ENCODE measurements around the gene GNPAT. TPM values are rescaled to one million over a fixed set of nuclear protein-coding genes. Genes with fewer than 3 reads are reported as not detected.

The GNPAT gene
- total RNA-seq, 1 experiment from 2014 or later = 60.9 TPM

DNA sequence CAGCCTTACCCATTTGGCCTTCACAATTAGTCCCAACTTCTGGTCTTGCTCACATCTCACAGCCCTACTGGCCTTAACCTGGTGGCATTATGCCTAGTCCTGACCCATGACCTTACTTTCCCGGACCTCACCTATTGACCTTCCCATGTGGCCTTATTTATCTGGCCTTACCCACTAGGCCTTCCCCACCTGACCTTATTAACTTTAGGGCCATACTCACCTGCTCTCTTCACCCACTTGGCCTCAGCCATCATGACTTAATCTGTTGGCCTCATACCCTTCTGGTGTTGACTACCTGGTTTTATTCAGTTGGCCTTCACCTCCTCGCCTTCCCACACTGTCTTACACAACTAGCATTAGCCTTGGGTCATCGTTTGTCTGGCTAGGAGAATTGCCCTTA lies 61.0 kb downstream of the GNPAT start:
- H3K9me3 Mint-ChIP-seq (ENCODE audit: unreplicated experiment) = no peaks in the 10 kb centered on the region
- intact Hi-C loops (cut with micrococcal nuclease) = no loop called here
- POLR2A ChIA-PET = interaction anchor here (0.8 kb wide), 1 partner anchor 62 kb away, joined by 3 read pairs; no protein-coding TSS in a partner anchor
- CTCF ChIA-PET = interaction anchor here (0.6 to 0.7 kb wide), 2 partner anchors 92 to 388 kb away, joined by 3 read pairs; no protein-coding TSS in a partner anchor
- H3K27ac Mint-ChIP-seq (ENCODE audit: low read depth, unreplicated experiment) = no peak overlapping the region
- TF ChIP-seq CTCF (IDR thresholded peaks at IDR 0.05; ENCODE audit: unreplicated experiment) = no peak
- no peaks in the 10 kb centered on the region for H3K36me3 Mint-ChIP-seq (ENCODE audit: insufficient read depth, unreplicated experiment)
- H3K27me3 Mint-ChIP-seq (ENCODE audit: insufficient read depth, unreplicated experiment) = no peaks in the 10 kb centered on the region
- DNase-seq (ENCODE audit: unreplicated experiment) = no peak
- no peaks in the 10 kb centered on the region for H3K4me1 Mint-ChIP-seq (ENCODE audit: insufficient read depth, unreplicated experiment)
- H3K4me3 Mint-ChIP-seq (ENCODE audit: unreplicated experiment) = no peak overlapping the region
- no TSS peak for BruUV-seq (replicated peaks)

GRCh38 chr1:231310391-231310934 lies 69.5 kb downstream of the GNPAT start:
- H3K9me3 Mint-ChIP-seq (ENCODE audit: unreplicated experiment) = peaks cover 6% of the 10 kb centered on the region
- no peaks in the 10 kb centered on the region for H3K4me1 Mint-ChIP-seq (ENCODE audit: insufficient read depth, unreplicated experiment)
- H3K27me3 Mint-ChIP-seq (ENCODE audit: insufficient read depth, unreplicated experiment) = no peaks in the 10 kb centered on the region
- H3K4me3 Mint-ChIP-seq (ENCODE audit: unreplicated experiment) = no peak overlapping the region
- no TSS peak for BruUV-seq (replicated peaks)
- POLR2A ChIA-PET = interaction anchor here (0.8 to 1.2 kb wide), 2 partner anchors 15 to 28 kb away, joined by 3 read pairs; partner anchors contain the start of genes EXOC8 and SPRTN
- DNase-seq (ENCODE audit: unreplicated experiment) = no peak
- intact Hi-C loops (cut with micrococcal nuclease) = no loop called here
- CTCF ChIA-PET = interaction anchor here (0.7 kb wide), 1 partner anchor 241 kb away, joined by 3 read pairs; no protein-coding TSS in a partner anchor
- TF ChIP-seq CTCF (IDR thresholded peaks at IDR 0.05; ENCODE audit: unreplicated experiment) = no peak
- no peak overlapping the region for H3K27ac Mint-ChIP-seq (ENCODE audit: low read depth, unreplicated experiment)
- no peaks in the 10 kb centered on the region for H3K36me3 Mint-ChIP-seq (ENCODE audit: insufficient read depth, unreplicated experiment)

DNA sequence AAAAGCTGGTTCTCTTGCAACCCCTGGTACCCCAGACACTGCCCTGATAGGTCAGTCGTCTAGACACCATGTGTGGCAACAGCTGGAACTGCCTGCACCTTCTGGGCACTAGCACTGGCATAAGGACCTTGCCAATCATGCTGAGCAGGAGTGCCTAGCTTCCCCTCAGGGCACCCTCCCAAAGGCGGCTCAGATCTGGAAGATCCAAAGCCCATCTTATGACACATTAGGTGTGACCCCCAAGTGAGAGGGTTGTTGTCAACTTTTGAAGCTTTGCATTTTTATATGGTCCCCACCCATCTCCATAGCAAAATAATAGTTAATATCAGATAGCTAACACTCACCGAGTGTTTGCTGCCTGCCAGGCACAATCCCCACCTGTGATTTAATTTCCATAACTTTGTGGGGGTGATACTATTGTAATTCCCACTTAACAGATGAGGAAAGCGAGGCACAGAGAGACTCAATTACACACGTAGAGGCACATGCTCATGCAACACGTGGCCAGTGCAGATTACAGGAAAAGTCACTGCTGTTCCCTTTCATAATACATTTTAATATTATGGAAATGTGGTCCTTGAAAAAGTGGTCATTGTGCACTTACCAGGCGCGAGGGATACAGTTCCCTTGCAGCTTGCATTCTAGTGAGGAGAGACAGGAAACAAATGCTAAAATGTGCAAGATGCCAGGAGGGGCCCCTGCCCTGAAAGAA lies 70.9 kb downstream of the GNPAT start:
- DNase-seq (ENCODE audit: unreplicated experiment) = no peak
- H3K27me3 Mint-ChIP-seq (ENCODE audit: insufficient read depth, unreplicated experiment) = no peaks in the 10 kb centered on the region
- H3K27ac Mint-ChIP-seq (ENCODE audit: low read depth, unreplicated experiment) = no peak overlapping the region
- peaks cover 6% of the 10 kb centered on the region for H3K9me3 Mint-ChIP-seq (ENCODE audit: unreplicated experiment)
- H3K36me3 Mint-ChIP-seq (ENCODE audit: insufficient read depth, unreplicated experiment) = no peaks in the 10 kb centered on the region
- BruUV-seq (replicated peaks) = no TSS peak
- intact Hi-C loops (cut with micrococcal nuclease) = no loop called here
- CTCF ChIA-PET = interaction anchor here (0.6 to 1.2 kb wide), 2 partner anchors 28 to 46 kb away, joined by 3 read pairs; no protein-coding TSS in a partner anchor
- TF ChIP-seq CTCF (IDR thresholded peaks at IDR 0.05; ENCODE audit: unreplicated experiment) = no peak
- no peak overlapping the region for H3K4me3 Mint-ChIP-seq (ENCODE audit: unreplicated experiment)
- POLR2A ChIA-PET = interaction anchor here (0.6 to 1.3 kb wide), 2 partner anchors 26 to 45 kb away, joined by 4 to 6 read pairs; partner anchors contain the start of genes EXOC8 and SPRTN
- H3K4me1 Mint-ChIP-seq (ENCODE audit: insufficient read depth, unreplicated experiment) = peaks cover 6% of the 10 kb centered on the region

DNA sequence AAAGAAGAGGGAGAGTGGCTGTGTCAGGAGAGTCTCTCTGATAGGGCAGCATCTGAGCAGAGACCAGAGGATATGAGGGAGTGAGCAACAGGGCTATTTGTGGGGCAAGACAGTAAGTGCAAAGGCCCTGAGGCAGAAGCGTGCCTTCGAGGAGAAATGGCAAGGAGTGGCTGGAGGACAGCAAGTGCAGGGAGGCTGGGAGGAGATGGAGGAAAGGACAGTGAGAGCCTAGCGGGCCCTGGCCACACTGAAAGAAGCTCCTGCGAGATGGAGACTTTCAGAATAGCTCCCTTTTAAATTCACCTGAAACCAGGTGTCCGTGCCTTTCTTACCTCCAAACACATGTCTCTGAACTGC lies 71.4 kb downstream of the GNPAT start:
- Mint-ChIP-seq H3K36me3 (ENCODE audit: insufficient read depth, unreplicated experiment) (no peaks in the 10 kb centered on the region), H3K4me3 (ENCODE audit: unreplicated experiment) (no peak overlapping the region), H3K27ac (ENCODE audit: low read depth, unreplicated experiment) (no peak overlapping the region), H3K27me3 (ENCODE audit: insufficient read depth, unreplicated experiment) (no peaks in the 10 kb centered on the region), H3K4me1 (ENCODE audit: insufficient read depth, unreplicated experiment) (peaks cover 6% of the 10 kb centered on the region), H3K9me3 (ENCODE audit: unreplicated experiment) (peaks cover 3% of the 10 kb centered on the region)
- no TSS peak for BruUV-seq (replicated peaks)
- ChIA-PET CTCF (interaction anchor here (0.6 to 1.2 kb wide), 2 partner anchors 29 to 45 kb away, joined by 3 read pairs; no protein-coding TSS in a partner anchor), POLR2A (interaction anchor here (1.3 kb wide), 1 partner anchor 25 kb away, joined by 4 read pairs; the partner anchor contains the start of genes EXOC8 and SPRTN)
- DNase-seq (ENCODE audit: unreplicated experiment) = no peak
- TF ChIP-seq CTCF (IDR thresholded peaks at IDR 0.05; ENCODE audit: unreplicated experiment) = no peak
- intact Hi-C loops (cut with micrococcal nuclease) = no loop called here

Measured in MCF 10A (cell line).